Thyroid gland (tissue), 4 donors: ENCODE measurements around the gene GNLY.

Experiments
- POLR2A ChIP-seq, 2 donors: fragments of 450-650 bp; IDR thresholded peaks; one replicate each; pipeline ENCODE4 v1.6.1; 2017; ENCODE audit warnings: antibody characterized with exemption in 2 of 2, mild to moderate bottlenecking in 2 of 2, moderate library complexity in 1 of 2
- TF ChIP-seq, protein P1 (sequence below), 6 experiments: fragments of 200-600 bp in 3 of 6; fragments of 450-650 bp in 3 of 6; sonication (generic) in 3 of 6; IDR thresholded peaks; one replicate each; pipeline ENCODE4 v1.5.1; 2016 to 2019; ENCODE audit warnings: antibody characterized with exemption in 6 of 6, mild to moderate bottlenecking in 2 of 6, inconsistent platforms in 1 of 6, moderate library complexity in 1 of 6

DNA sequence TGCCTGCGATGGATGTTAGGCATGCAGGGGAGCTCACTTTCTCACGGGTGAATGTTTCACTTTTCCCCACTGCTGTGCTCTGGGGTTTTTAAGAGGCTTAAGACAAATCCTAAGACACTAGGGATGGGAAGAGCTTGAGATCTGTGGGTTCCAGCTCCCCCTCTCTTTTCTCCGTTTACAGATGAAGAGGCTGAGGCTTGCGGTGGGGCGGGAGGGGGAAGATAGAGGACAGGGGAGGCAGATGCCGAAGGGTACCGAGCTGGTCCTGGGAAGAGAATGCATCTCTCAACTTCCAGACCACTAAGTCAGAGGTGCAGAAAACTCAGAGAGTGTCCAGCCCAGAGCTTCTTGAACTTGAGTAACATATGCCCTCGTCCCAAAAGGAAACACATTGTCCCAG is 51.5 kb downstream of the GNLY start:
- TF ChIP-seq, protein P1, sequence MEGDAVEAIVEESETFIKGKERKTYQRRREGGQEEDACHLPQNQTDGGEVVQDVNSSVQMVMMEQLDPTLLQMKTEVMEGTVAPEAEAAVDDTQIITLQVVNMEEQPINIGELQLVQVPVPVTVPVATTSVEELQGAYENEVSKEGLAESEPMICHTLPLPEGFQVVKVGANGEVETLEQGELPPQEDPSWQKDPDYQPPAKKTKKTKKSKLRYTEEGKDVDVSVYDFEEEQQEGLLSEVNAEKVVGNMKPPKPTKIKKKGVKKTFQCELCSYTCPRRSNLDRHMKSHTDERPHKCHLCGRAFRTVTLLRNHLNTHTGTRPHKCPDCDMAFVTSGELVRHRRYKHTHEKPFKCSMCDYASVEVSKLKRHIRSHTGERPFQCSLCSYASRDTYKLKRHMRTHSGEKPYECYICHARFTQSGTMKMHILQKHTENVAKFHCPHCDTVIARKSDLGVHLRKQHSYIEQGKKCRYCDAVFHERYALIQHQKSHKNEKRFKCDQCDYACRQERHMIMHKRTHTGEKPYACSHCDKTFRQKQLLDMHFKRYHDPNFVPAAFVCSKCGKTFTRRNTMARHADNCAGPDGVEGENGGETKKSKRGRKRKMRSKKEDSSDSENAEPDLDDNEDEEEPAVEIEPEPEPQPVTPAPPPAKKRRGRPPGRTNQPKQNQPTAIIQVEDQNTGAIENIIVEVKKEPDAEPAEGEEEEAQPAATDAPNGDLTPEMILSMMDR (IDR thresholded peaks at IDR 0.05), result no peak
- TF ChIP-seq POLR2A (IDR thresholded peaks at IDR 0.05), result no peak
